GM12865 (cell line): Measurements from ENCODE around the gene ELMO1.

Experiments used
- DNase-seq: peaks from one replicate; pipeline ENCODE4 v3.0.0; 2010; ENCODE audit warnings: low read depth
- H3K4me3 ChIP-seq: 2 replicates; pipeline ENCODE4 v1.5.1; 2011; ENCODE audit warnings: mild to moderate bottlenecking, low read depth, low read length, control low read depth
- TF ChIP-seq, protein P1 (sequence below): IDR thresholded peaks from 2 replicates; pipeline ENCODE4 v1.5.1; 2011; ENCODE audit warnings: low read length, control low read depth, low read depth, inconsistent platforms; ENCODE audit not compliant: insufficient read depth; ENCODE audit errors: missing control alignments

Gene ELMO1

GRCh38 chr7:37491919-37492694 is 43.4 kb upstream of the ELMO1 start:
- no peak overlapping the region for H3K4me3 ChIP-seq
- TF ChIP-seq, protein P1, sequence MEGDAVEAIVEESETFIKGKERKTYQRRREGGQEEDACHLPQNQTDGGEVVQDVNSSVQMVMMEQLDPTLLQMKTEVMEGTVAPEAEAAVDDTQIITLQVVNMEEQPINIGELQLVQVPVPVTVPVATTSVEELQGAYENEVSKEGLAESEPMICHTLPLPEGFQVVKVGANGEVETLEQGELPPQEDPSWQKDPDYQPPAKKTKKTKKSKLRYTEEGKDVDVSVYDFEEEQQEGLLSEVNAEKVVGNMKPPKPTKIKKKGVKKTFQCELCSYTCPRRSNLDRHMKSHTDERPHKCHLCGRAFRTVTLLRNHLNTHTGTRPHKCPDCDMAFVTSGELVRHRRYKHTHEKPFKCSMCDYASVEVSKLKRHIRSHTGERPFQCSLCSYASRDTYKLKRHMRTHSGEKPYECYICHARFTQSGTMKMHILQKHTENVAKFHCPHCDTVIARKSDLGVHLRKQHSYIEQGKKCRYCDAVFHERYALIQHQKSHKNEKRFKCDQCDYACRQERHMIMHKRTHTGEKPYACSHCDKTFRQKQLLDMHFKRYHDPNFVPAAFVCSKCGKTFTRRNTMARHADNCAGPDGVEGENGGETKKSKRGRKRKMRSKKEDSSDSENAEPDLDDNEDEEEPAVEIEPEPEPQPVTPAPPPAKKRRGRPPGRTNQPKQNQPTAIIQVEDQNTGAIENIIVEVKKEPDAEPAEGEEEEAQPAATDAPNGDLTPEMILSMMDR = no peak
- DNase-seq = no peak

DNA sequence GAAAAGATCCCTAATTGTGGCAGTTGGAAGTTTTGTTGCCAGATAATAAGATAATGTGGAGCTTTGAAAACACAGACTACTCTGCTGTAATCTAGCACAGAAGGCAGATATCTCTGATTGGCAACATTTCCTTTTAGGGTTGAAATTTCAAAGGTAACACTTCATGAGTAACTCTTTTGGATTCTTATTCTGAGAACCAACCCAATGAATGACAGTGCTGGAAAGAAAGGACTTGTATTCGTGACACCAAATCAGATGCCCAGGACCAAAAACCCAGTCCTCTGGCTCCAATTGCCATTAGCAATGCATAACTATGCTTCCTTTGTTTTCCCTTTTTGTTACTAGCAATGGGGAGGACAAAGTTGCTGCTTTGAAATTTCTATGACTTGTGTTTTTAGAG is 41.0 kb upstream of the ELMO1 start:
- no peak overlapping the region for H3K4me3 ChIP-seq
- DNase-seq = no peak
- TF ChIP-seq, protein P1 = no peak

DNA sequence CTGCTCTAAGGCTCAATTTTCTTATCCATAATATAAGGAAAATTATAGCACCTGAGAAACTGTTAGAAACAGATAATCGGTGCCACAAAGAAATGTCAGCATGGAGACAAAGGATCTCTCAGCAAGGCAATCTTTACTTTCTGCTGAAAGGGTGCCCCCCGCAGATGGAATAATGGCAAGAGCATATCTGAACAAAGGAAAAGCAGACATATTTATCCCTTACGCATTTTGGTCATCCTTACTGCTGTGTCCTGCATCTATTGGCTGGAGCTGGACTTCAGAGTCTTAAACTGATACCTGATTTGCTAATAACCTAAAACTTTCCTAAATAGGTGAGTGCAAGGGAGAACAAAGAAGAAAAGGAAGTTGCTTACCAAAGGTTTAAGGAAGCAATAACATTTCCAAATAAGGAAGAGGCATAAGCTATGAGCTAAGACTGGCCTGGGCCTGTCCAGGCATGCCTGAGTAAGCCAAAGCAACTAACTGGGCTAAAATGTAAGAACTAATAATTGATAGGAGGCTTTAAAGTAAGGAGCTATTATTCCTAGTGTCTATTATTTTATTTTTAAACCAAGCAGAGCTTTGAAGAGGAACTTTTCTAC is 39.6 kb upstream of the ELMO1 start:
- TF ChIP-seq, protein P1 = no peak
- DNase-seq = peak; percentile 20
- no peak overlapping the region for H3K4me3 ChIP-seq

- no peak overlapping the region for H3K4me3 ChIP-seq
- TF ChIP-seq, protein P1 = no peak
- DNase-seq = no peak
Observed at GRCh38 chr7:37484426-37485073, 35.9 kb upstream of the ELMO1 start.

DNA sequence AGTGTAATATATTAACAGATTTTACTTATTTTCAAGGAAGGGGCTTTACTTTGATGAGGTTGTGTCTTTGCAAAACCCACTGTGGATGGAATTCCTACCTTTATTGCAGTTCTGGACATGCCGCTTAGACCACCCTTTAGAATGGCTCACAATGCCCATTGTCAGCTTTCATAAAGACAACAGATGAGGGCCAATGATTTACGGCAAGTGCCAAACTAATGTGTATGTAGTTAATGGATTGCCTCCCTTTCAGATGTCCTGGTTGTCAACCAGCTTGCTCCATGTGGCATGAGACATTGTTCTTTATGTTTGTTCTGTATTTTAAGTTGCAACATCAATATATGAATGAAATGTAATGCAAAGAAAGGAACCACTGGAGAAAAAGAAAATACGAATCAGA is 35.0 kb upstream of the ELMO1 start:
- H3K4me3 ChIP-seq = no peak overlapping the region
- TF ChIP-seq, protein P1 = no peak
- no peak for DNase-seq

GRCh38 chr7:37482953-37483352 is 34.3 kb upstream of the ELMO1 start:
- TF ChIP-seq, protein P1 = no peak

More at GRCh38 chr7:37482953-37483352, 34.3 kb upstream of the ELMO1 start:
- H3K4me3 ChIP-seq = no peak overlapping the region
- no peak for DNase-seq
